ENCODE measurements around the gene CCM2.

The CCM2 gene

GRCh38 chr7:45061352-45061751 lies 61.4 kb downstream of the CCM2 start:
- Histone ChIP-seq H3K36me3 (ENCODE audit: control insufficient read depth in 4 of 4, insufficient read depth in 4 of 4, low read length in 3 of 4) (peaks cover 12 to 58% (median 39%) of the 10 kb centered on the region in 4 experiments), H3K27ac (ENCODE audit: insufficient read depth in 1 of 2, low read depth in 1 of 2, low read length in 2 of 2, poor library complexity in 1 of 2, severe bottlenecking in 2 of 2) (peak overlapping the region in 1 of 2 experiments; percentile 47), H3K4me1 (ENCODE audit: control extremely low read depth in 1 of 4, control insufficient read depth in 4 of 4, insufficient read depth in 4 of 4, low read length in 3 of 4) (peaks cover 0 to 2% (median 2%) of the 10 kb centered on the region in 4 experiments), H3K4me3 (ENCODE audit: control insufficient read depth in 1 of 7, extremely low read depth in 1 of 7, insufficient read depth in 4 of 7, low read depth in 2 of 7, low read length in 6 of 7) (no peak overlapping the region), H3K9me3 (ENCODE audit: control extremely low read depth in 1 of 5, control insufficient read depth in 4 of 5, insufficient read depth in 2 of 5, low read depth in 1 of 5, low read length in 4 of 5) (no peaks in the 10 kb centered on the region), H3K27me3 (replicated peaks in 2 of 5; ENCODE audit: control insufficient read depth in 4 of 5, insufficient read depth in 5 of 5, low read length in 4 of 5) (no peaks in the 10 kb centered on the region)
- WGBS (ENCODE audit: insufficient coverage) = no CpG with 5 or more reads among the region's 2 CpGs
- ChIA-PET CTCF (interaction anchor here (1.4 to 3.4 kb wide), 2 partner anchors 8 to 11 kb away, joined by 6 to 14 read pairs; no protein-coding TSS in a partner anchor), POLR2A (no interaction called here)
- DNase-seq = no peak

GRCh38 chr7:45061806-45062425 lies 61.9 kb downstream of the CCM2 start:
- CTCF ChIA-PET = interaction anchor here (0.9 to 3.4 kb wide), 4 partner anchors 8 to 88 kb away, joined by 3 to 14 read pairs (median 7); no protein-coding TSS in a partner anchor
- WGBS (ENCODE audit: insufficient coverage) = no CpG with 5 or more reads among the region's 1 CpG
- H3K27me3 ChIP-seq (replicated peaks in 2 of 5; ENCODE audit: control insufficient read depth in 4 of 5, insufficient read depth in 5 of 5, low read length in 4 of 5) = no peaks in the 10 kb centered on the region
- no peaks in the 10 kb centered on the region for H3K9me3 ChIP-seq (ENCODE audit: control extremely low read depth in 1 of 5, control insufficient read depth in 4 of 5, insufficient read depth in 2 of 5, low read depth in 1 of 5, low read length in 4 of 5)
- no peak overlapping the region for H3K4me3 ChIP-seq (ENCODE audit: control insufficient read depth in 1 of 7, extremely low read depth in 1 of 7, insufficient read depth in 4 of 7, low read depth in 2 of 7, low read length in 6 of 7)
- POLR2A ChIA-PET = no interaction called here
- peaks cover 0 to 4% (median 2%) of the 10 kb centered on the region in 4 experiments for H3K4me1 ChIP-seq (ENCODE audit: control extremely low read depth in 1 of 4, control insufficient read depth in 4 of 4, insufficient read depth in 4 of 4, low read length in 3 of 4)
- DNase-seq = no peak
- H3K27ac ChIP-seq (ENCODE audit: insufficient read depth in 1 of 2, low read depth in 1 of 2, low read length in 2 of 2, poor library complexity in 1 of 2, severe bottlenecking in 2 of 2) = peak overlapping the region in 1 of 2 experiments; percentile 6
- H3K36me3 ChIP-seq (ENCODE audit: control insufficient read depth in 4 of 4, insufficient read depth in 4 of 4, low read length in 3 of 4) = peaks cover 12 to 60% (median 40%) of the 10 kb centered on the region in 4 experiments

- POLR2A ChIA-PET = no interaction called here
- Histone ChIP-seq H3K4me3 (ENCODE audit: control insufficient read depth in 1 of 7, extremely low read depth in 1 of 7, insufficient read depth in 4 of 7, low read depth in 2 of 7, low read length in 6 of 7) (no peak overlapping the region), H3K27ac (ENCODE audit: insufficient read depth in 1 of 2, low read depth in 1 of 2, low read length in 2 of 2, poor library complexity in 1 of 2, severe bottlenecking in 2 of 2) (peak overlapping the region in 1 of 2 experiments; percentile 12), H3K36me3 (ENCODE audit: control insufficient read depth in 4 of 4, insufficient read depth in 4 of 4, low read length in 3 of 4) (peaks cover 17 to 75% (median 53%) of the 10 kb centered on the region in 4 experiments), H3K4me1 (ENCODE audit: control extremely low read depth in 1 of 4, control insufficient read depth in 4 of 4, insufficient read depth in 4 of 4, low read length in 3 of 4) (peaks cover 0 to 4% (median under 1%) of the 10 kb centered on the region in 4 experiments), H3K9me3 (ENCODE audit: control extremely low read depth in 1 of 5, control insufficient read depth in 4 of 5, insufficient read depth in 2 of 5, low read depth in 1 of 5, low read length in 4 of 5) (no peaks in the 10 kb centered on the region), H3K27me3 (replicated peaks in 2 of 5; ENCODE audit: control insufficient read depth in 4 of 5, insufficient read depth in 5 of 5, low read length in 4 of 5) (no peaks in the 10 kb centered on the region)
- DNase-seq = no peak
- CTCF ChIA-PET = interaction anchor here (1.5 to 3.4 kb wide), 2 partner anchors 10 to 90 kb away, joined by 4 to 14 read pairs; no protein-coding TSS in a partner anchor
- over 99% methylated on average over 16 of the region's 16 CpGs for whole genome bisulfite sequencing (ENCODE audit: insufficient coverage)
Measured at GRCh38 chr7:45064047-45064725, 64.2 kb downstream of the CCM2 start.

- WGBS (ENCODE audit: insufficient coverage) = 96% methylated on average over 6 of the region's 12 CpGs
- DNase-seq = no peak
- Histone ChIP-seq H3K9me3 (ENCODE audit: control extremely low read depth in 1 of 5, control insufficient read depth in 4 of 5, insufficient read depth in 2 of 5, low read depth in 1 of 5, low read length in 4 of 5) (no peaks in the 10 kb centered on the region), H3K36me3 (ENCODE audit: control insufficient read depth in 4 of 4, insufficient read depth in 4 of 4, low read length in 3 of 4) (peaks cover 21 to 83% (median 64%) of the 10 kb centered on the region in 4 experiments), H3K27ac (ENCODE audit: insufficient read depth in 1 of 2, low read depth in 1 of 2, low read length in 2 of 2, poor library complexity in 1 of 2, severe bottlenecking in 2 of 2) (peak overlapping the region in 1 of 2 experiments; percentile 2), H3K4me3 (ENCODE audit: control insufficient read depth in 1 of 7, extremely low read depth in 1 of 7, insufficient read depth in 4 of 7, low read depth in 2 of 7, low read length in 6 of 7) (no peak overlapping the region), H3K4me1 (ENCODE audit: control extremely low read depth in 1 of 4, control insufficient read depth in 4 of 4, insufficient read depth in 4 of 4, low read length in 3 of 4) (peaks cover 0 to 4% (median under 1%) of the 10 kb centered on the region in 4 experiments), H3K27me3 (replicated peaks in 2 of 5; ENCODE audit: control insufficient read depth in 4 of 5, insufficient read depth in 5 of 5, low read length in 4 of 5) (no peaks in the 10 kb centered on the region)
- ChIA-PET CTCF (interaction anchor here (0.9 to 1.5 kb wide), 3 partner anchors 11 to 92 kb away, joined by 3 to 4 read pairs (median 3); no protein-coding TSS in a partner anchor), POLR2A (interaction anchor here (1.6 kb wide), 1 partner anchor 11 kb away, joined by 3 read pairs; no protein-coding TSS in a partner anchor)
Measured at GRCh38 chr7:45065031-45065995, 65.3 kb downstream of the CCM2 start.

GRCh38 chr7:45066409-45066808 lies 66.4 kb downstream of the CCM2 start:
- Histone ChIP-seq H3K9me3 (ENCODE audit: control extremely low read depth in 1 of 5, control insufficient read depth in 4 of 5, insufficient read depth in 2 of 5, low read depth in 1 of 5, low read length in 4 of 5) (no peaks in the 10 kb centered on the region), H3K4me1 (ENCODE audit: control extremely low read depth in 1 of 4, control insufficient read depth in 4 of 4, insufficient read depth in 4 of 4, low read length in 3 of 4) (peaks cover 0 to 4% (median 0%) of the 10 kb centered on the region in 4 experiments), H3K27ac (ENCODE audit: insufficient read depth in 1 of 2, low read depth in 1 of 2, low read length in 2 of 2, poor library complexity in 1 of 2, severe bottlenecking in 2 of 2) (peak overlapping the region; percentile 9 to 38), H3K36me3 (ENCODE audit: control insufficient read depth in 4 of 4, insufficient read depth in 4 of 4, low read length in 3 of 4) (peaks cover 26 to 86% (median 73%) of the 10 kb centered on the region in 4 experiments), H3K27me3 (replicated peaks in 2 of 5; ENCODE audit: control insufficient read depth in 4 of 5, insufficient read depth in 5 of 5, low read length in 4 of 5) (no peaks in the 10 kb centered on the region), H3K4me3 (ENCODE audit: control insufficient read depth in 1 of 7, extremely low read depth in 1 of 7, insufficient read depth in 4 of 7, low read depth in 2 of 7, low read length in 6 of 7) (no peak overlapping the region)
- CTCF ChIA-PET = interaction anchor here (1.0 kb wide), 1 partner anchor 14 kb away, joined by 3 read pairs; no protein-coding TSS in a partner anchor
- 64% methylated on average over 5 of the region's 7 CpGs for WGBS (ENCODE audit: insufficient coverage)
- DNase-seq = no peak
- POLR2A ChIA-PET = interaction anchor here (1.6 kb wide), 1 partner anchor 12 kb away, joined by 3 read pairs; no protein-coding TSS in a partner anchor

- Histone ChIP-seq H3K27ac (ENCODE audit: insufficient read depth in 1 of 2, low read depth in 1 of 2, low read length in 2 of 2, poor library complexity in 1 of 2, severe bottlenecking in 2 of 2) (no peak overlapping the region), H3K9me3 (ENCODE audit: control extremely low read depth in 1 of 5, control insufficient read depth in 4 of 5, insufficient read depth in 2 of 5, low read depth in 1 of 5, low read length in 4 of 5) (no peaks in the 10 kb centered on the region), H3K27me3 (replicated peaks in 2 of 5; ENCODE audit: control insufficient read depth in 4 of 5, insufficient read depth in 5 of 5, low read length in 4 of 5) (no peaks in the 10 kb centered on the region), H3K4me3 (ENCODE audit: control insufficient read depth in 1 of 7, extremely low read depth in 1 of 7, insufficient read depth in 4 of 7, low read depth in 2 of 7, low read length in 6 of 7) (no peak overlapping the region), H3K36me3 (ENCODE audit: control insufficient read depth in 4 of 4, insufficient read depth in 4 of 4, low read length in 3 of 4) (peaks cover 35 to 92% (median 80%) of the 10 kb centered on the region in 4 experiments), H3K4me1 (ENCODE audit: control extremely low read depth in 1 of 4, control insufficient read depth in 4 of 4, insufficient read depth in 4 of 4, low read length in 3 of 4) (peaks cover 0 to 4% (median 0%) of the 10 kb centered on the region in 4 experiments)
- WGBS (ENCODE audit: insufficient coverage) = 100% methylated on average over 3 of the region's 3 CpGs
- no peak for DNase-seq
- ChIA-PET POLR2A (no interaction called here), CTCF (interaction anchor here (1.4 kb wide), 1 partner anchor 68 kb away, joined by 3 read pairs; no protein-coding TSS in a partner anchor)
Measured at GRCh38 chr7:45067582-45067981, 67.6 kb downstream of the CCM2 start.

Data from common myeloid progenitor, CD34-positive (primary cell).